ENCODE data around the gene CCT6B.
"Not testable (repeated sequence)": the region's sequence is repeated elsewhere in the genome, so short reads cannot be mapped to it uniquely, and the experiment has no call there.

GRCh38 chr17:34950780-34951179 is 10.5 kb downstream of the CCT6B start:
- TF ChIP-seq, protein P1, sequence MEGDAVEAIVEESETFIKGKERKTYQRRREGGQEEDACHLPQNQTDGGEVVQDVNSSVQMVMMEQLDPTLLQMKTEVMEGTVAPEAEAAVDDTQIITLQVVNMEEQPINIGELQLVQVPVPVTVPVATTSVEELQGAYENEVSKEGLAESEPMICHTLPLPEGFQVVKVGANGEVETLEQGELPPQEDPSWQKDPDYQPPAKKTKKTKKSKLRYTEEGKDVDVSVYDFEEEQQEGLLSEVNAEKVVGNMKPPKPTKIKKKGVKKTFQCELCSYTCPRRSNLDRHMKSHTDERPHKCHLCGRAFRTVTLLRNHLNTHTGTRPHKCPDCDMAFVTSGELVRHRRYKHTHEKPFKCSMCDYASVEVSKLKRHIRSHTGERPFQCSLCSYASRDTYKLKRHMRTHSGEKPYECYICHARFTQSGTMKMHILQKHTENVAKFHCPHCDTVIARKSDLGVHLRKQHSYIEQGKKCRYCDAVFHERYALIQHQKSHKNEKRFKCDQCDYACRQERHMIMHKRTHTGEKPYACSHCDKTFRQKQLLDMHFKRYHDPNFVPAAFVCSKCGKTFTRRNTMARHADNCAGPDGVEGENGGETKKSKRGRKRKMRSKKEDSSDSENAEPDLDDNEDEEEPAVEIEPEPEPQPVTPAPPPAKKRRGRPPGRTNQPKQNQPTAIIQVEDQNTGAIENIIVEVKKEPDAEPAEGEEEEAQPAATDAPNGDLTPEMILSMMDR (IDR thresholded peaks at IDR 0.05 in 2 of 3, conservative IDR thresholded peaks at IDR 0.05 in 1 of 3; ENCODE audit: borderline replicate concordance in 1 of 3, insufficient read depth in 1 of 3, low read depth in 2 of 3, low read length in 2 of 3): not testable (repeated sequence)
- not testable (repeated sequence) for TF ChIP-seq POLR2A (IDR thresholded peaks at IDR 0.05; ENCODE audit: borderline replicate concordance, extremely low read depth, insufficient read depth, insufficient read length); YY1 (IDR thresholded peaks at IDR 0.05; ENCODE audit: extremely low read depth, insufficient replicate concordance, low read depth, low read length); ZFX (IDR thresholded peaks at IDR 0.05); POLR2AphosphoS5 (IDR thresholded peaks at IDR 0.05; ENCODE audit: low read depth, low read length); EZH2phosphoT487 (IDR thresholded peaks at IDR 0.05; ENCODE audit: borderline replicate concordance); SIN3A (IDR thresholded peaks at IDR 0.05; ENCODE audit: low read depth)
- TF ChIP-seq, protein P2, sequence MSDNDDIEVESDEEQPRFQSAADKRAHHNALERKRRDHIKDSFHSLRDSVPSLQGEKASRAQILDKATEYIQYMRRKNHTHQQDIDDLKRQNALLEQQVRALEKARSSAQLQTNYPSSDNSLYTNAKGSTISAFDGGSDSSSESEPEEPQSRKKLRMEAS (IDR thresholded peaks at IDR 0.05): not testable (repeated sequence)
- TF ChIP-seq, protein P3, sequence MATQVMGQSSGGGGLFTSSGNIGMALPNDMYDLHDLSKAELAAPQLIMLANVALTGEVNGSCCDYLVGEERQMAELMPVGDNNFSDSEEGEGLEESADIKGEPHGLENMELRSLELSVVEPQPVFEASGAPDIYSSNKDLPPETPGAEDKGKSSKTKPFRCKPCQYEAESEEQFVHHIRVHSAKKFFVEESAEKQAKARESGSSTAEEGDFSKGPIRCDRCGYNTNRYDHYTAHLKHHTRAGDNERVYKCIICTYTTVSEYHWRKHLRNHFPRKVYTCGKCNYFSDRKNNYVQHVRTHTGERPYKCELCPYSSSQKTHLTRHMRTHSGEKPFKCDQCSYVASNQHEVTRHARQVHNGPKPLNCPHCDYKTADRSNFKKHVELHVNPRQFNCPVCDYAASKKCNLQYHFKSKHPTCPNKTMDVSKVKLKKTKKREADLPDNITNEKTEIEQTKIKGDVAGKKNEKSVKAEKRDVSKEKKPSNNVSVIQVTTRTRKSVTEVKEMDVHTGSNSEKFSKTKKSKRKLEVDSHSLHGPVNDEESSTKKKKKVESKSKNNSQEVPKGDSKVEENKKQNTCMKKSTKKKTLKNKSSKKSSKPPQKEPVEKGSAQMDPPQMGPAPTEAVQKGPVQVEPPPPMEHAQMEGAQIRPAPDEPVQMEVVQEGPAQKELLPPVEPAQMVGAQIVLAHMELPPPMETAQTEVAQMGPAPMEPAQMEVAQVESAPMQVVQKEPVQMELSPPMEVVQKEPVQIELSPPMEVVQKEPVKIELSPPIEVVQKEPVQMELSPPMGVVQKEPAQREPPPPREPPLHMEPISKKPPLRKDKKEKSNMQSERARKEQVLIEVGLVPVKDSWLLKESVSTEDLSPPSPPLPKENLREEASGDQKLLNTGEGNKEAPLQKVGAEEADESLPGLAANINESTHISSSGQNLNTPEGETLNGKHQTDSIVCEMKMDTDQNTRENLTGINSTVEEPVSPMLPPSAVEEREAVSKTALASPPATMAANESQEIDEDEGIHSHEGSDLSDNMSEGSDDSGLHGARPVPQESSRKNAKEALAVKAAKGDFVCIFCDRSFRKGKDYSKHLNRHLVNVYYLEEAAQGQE (IDR thresholded peaks at IDR 0.05; ENCODE audit: low read depth): not testable (repeated sequence)
